DND-41 (cell line): ENCODE measurements around the gene DHRSX.

Experiments used
- ATAC-seq: fragments of 200-7000 bp; cut with Tn5 transposase; 3 replicates; pipeline ENCODE4 v1.9.1; 2021; ENCODE audit warnings: low read depth; ENCODE audit not compliant: insufficient read depth
- DNase-seq: peaks from one replicate; pipeline ENCODE4 v3.0.0-alpha.2; 2020
- H2AFZ ChIP-seq: 2 replicates; pipeline ENCODE4 v1.6.0; 2012; ENCODE audit warnings: low read depth, low read length
- H3K27ac ChIP-seq: 2 replicates; pipeline ENCODE4 v1.5.1; 2012; ENCODE audit warnings: low read length, inconsistent platforms
- H3K27me3 ChIP-seq: fragments of 200-600 bp; sonication (generic); 2 replicates; pipeline ENCODE4 v1.6.0; 2012; ENCODE audit warnings: low read length, mild to moderate bottlenecking, inconsistent platforms; ENCODE audit not compliant: insufficient read depth, poor library complexity
- H3K36me3 ChIP-seq: 2 replicates; pipeline ENCODE4 v1.5.1; 2012; ENCODE audit warnings: low read length, inconsistent platforms; ENCODE audit not compliant: insufficient read depth
- H3K4me1 ChIP-seq: 2 replicates; pipeline ENCODE4 v1.5.1; 2012; ENCODE audit warnings: mild to moderate bottlenecking, low read length; ENCODE audit not compliant: insufficient read depth
- H3K4me2 ChIP-seq: 2 replicates; pipeline ENCODE4 v1.6.0; 2012; ENCODE audit warnings: mild to moderate bottlenecking, moderate library complexity, low read length, inconsistent platforms; ENCODE audit not compliant: insufficient read depth
- H3K4me3 ChIP-seq, 2 experiments: fragments of 200-600 bp in 1 of 2; shearing (Covaris generic) in 1 of 2; 2 replicates each; pipeline ENCODE4 v1.5.1; 2012 to 2016; ENCODE audit warnings: inconsistent platforms in 2 of 2, low read length in 2 of 2, mild to moderate bottlenecking in 2 of 2, low read depth in 1 of 2, moderate library complexity in 1 of 2
- H3K79me2 ChIP-seq: 2 replicates; pipeline ENCODE4 v1.6.0; 2012; ENCODE audit warnings: low read length, inconsistent platforms; ENCODE audit not compliant: insufficient read depth
- H3K9ac ChIP-seq: 2 replicates; pipeline ENCODE4 v1.6.0; 2012; ENCODE audit warnings: low read depth, mild to moderate bottlenecking, inconsistent platforms, low read length, moderate library complexity
- H3K9me3 ChIP-seq: 2 replicates; pipeline ENCODE4 v1.5.1; 2012; ENCODE audit warnings: low read length, moderate library complexity, mild to moderate bottlenecking, inconsistent platforms; ENCODE audit not compliant: insufficient read depth, severe bottlenecking
- H4K20me1 ChIP-seq: 2 replicates; pipeline ENCODE4 v1.6.0; 2012; ENCODE audit warnings: low read length; ENCODE audit not compliant: insufficient read depth
- CTCF ChIP-seq: IDR thresholded peaks from 2 replicates; pipeline ENCODE4 v1.5.1; 2012; ENCODE audit warnings: borderline replicate concordance, low read length, moderate library complexity, mild to moderate bottlenecking; ENCODE audit not compliant: poor library complexity, severe bottlenecking; ENCODE audit errors: extremely low read depth
- EZH2 ChIP-seq: IDR thresholded peaks from 3 replicates; pipeline ENCODE4 v1.6.1; 2012; ENCODE audit warnings: borderline replicate concordance, low read depth, mild to moderate bottlenecking, moderate library complexity, low read length, inconsistent platforms; ENCODE audit not compliant: severe bottlenecking

The DHRSX gene

GRCh38 chrX:2192584-2193272, 308.0 kb downstream of the DHRSX start:
- Histone ChIP-seq H3K36me3 (no peaks in the 10 kb centered on the region), H3K4me2 (no peak overlapping the region), H3K79me2 (no peaks in the 10 kb centered on the region), H2AFZ (no peak overlapping the region), H3K9me3 (no peaks in the 10 kb centered on the region), H3K27ac (no peak overlapping the region), H3K4me1 (no peaks in the 10 kb centered on the region), H3K4me3 (no peak overlapping the region), H4K20me1 (no peaks in the 10 kb centered on the region), H3K9ac (no peak overlapping the region), H3K27me3 (no peaks in the 10 kb centered on the region)
- DNase-seq (no peak), ATAC-seq (no peak)
- TF ChIP-seq CTCF (no peak), EZH2 (no peak)

- Histone ChIP-seq H3K9ac (no peak overlapping the region), H3K4me1 (no peaks in the 10 kb centered on the region), H4K20me1 (no peaks in the 10 kb centered on the region), H3K79me2 (no peaks in the 10 kb centered on the region), H3K4me3 (no peak overlapping the region), H3K27me3 (no peaks in the 10 kb centered on the region), H2AFZ (no peak overlapping the region), H3K4me2 (no peak overlapping the region), H3K36me3 (no peaks in the 10 kb centered on the region), H3K9me3 (peaks cover 12% of the 10 kb centered on the region), H3K27ac (no peak overlapping the region)
- ATAC-seq, result no peak
- DNase-seq, result no peak
- TF ChIP-seq EZH2 (no peak), CTCF (no peak)
These were observed 311.9 kb downstream of the DHRSX start for GRCh38 chrX:2188840-2189239.

GRCh38 chrX:2188330-2188792, 312.4 kb downstream of the DHRSX start:
- Histone ChIP-seq H3K4me1 (no peaks in the 10 kb centered on the region), H2AFZ (no peak overlapping the region), H3K9me3 (peaks cover 12% of the 10 kb centered on the region), H3K4me3 (no peak overlapping the region), H3K4me2 (no peak overlapping the region), H3K9ac (no peak overlapping the region), H3K79me2 (no peaks in the 10 kb centered on the region), H3K27me3 (no peaks in the 10 kb centered on the region), H3K36me3 (no peaks in the 10 kb centered on the region), H4K20me1 (no peaks in the 10 kb centered on the region), H3K27ac (no peak overlapping the region)
- no peak for DNase-seq
- no peak for TF ChIP-seq CTCF
- no peak for TF ChIP-seq EZH2
- ATAC-seq, result no peak
